ENCODE data around the gene TGIF2LY.
"Not testable (repeated sequence)": the region's sequence is repeated elsewhere in the genome, so short reads cannot be mapped to it uniquely, and the experiment has no call there.

Gene TGIF2LY

GRCh38 chrY:3578767-3579166 is at the start of gene TGIF2LY:
Gene TGIF2LY (plus strand): TSS chrY:3579067. CDS start chrY:3579245, 178 bp downstream.
- DNase-seq, result not testable (repeated sequence)

All from CD4-positive, alpha-beta T cell treated with Interleukin-17A for 1 hour (primary cell).